Measurements from ENCODE around the gene REPS1. TPM values are rescaled to one million over a fixed set of nuclear protein-coding genes. Genes with fewer than 3 reads are reported as not detected.
A peak's percentile ranks its signal among the peaks of the same experiment; 100 is the strongest.
"Not testable (repeated sequence)": the region's sequence is repeated elsewhere in the genome, so short reads cannot be mapped to it uniquely, and the experiment has no call there.

Gene REPS1
- total RNA-seq, 2 experiments from 2014 or later, result 41.9 to 45.6 TPM

- H3K36me3 Mint-ChIP-seq (ENCODE audit: low read depth); DNase-seq; POLR2A ChIA-PET; H3K27ac Mint-ChIP-seq; H3K27me3 Mint-ChIP-seq; CTCF ChIA-PET; H3K4me1 Mint-ChIP-seq; H3K4me3 Mint-ChIP-seq; H3K9me3 Mint-ChIP-seq: not testable (repeated sequence)
These were observed 5.4 kb upstream of the REPS1 start for GRCh38 chr6:138993410-138993809.

GRCh38 chr6:138992965-138993364 lies 4.9 kb upstream of the REPS1 start:
- H3K36me3 Mint-ChIP-seq (ENCODE audit: low read depth); H3K27me3 Mint-ChIP-seq; H3K27ac Mint-ChIP-seq; CTCF ChIA-PET; H3K4me1 Mint-ChIP-seq; H3K9me3 Mint-ChIP-seq; DNase-seq; POLR2A ChIA-PET; H3K4me3 Mint-ChIP-seq: not testable (repeated sequence)

GRCh38 chr6:138991206-138991605 lies 3.2 kb upstream of the REPS1 start:
- POLR2A ChIA-PET, result no interaction called here
- Mint-ChIP-seq H3K27ac (no peak overlapping the region), H3K4me3 (no peak overlapping the region), H3K4me1 (peaks cover 7% of the 10 kb centered on the region), H3K36me3 (ENCODE audit: low read depth) (no peaks in the 10 kb centered on the region), H3K9me3 (no peaks in the 10 kb centered on the region), H3K27me3 (peaks cover 3% of the 10 kb centered on the region)
- DNase-seq, result no peak
- CTCF ChIA-PET, result interaction anchor here (0.7 to 1.4 kb wide), 2 partner anchors 133 to 141 kb away, joined by 3 to 4 read pairs; no protein-coding TSS in a partner anchor

- no peak for DNase-seq
- Mint-ChIP-seq H3K27ac (no peak overlapping the region), H3K4me1 (peaks cover 7% of the 10 kb centered on the region), H3K9me3 (no peaks in the 10 kb centered on the region), H3K27me3 (peaks cover 3% of the 10 kb centered on the region), H3K36me3 (ENCODE audit: low read depth) (no peaks in the 10 kb centered on the region), H3K4me3 (no peak overlapping the region)
- POLR2A ChIA-PET, result interaction anchor here (0.7 to 3.6 kb wide), 6 partner anchors 37 to 385 kb away, joined by 3 to 24 read pairs (median 3); partner anchors contain the start of gene CITED2
- CTCF ChIA-PET, result interaction anchor here (0.5 to 2.0 kb wide), 17 partner anchors 11 to 382 kb away, joined by 3 to 8 read pairs (median 4); no protein-coding TSS in a partner anchor
These were observed 1.3 kb upstream of the REPS1 start for GRCh38 chr6:138989098-138989983.

GRCh38 chr6:138988469-138988834 lies 399 bp upstream of the REPS1 start:
- CTCF ChIA-PET, result interaction anchor here (0.7 to 2.0 kb wide), 14 partner anchors 12 to 184 kb away, joined by 3 to 8 read pairs (median 4); no protein-coding TSS in a partner anchor

GRCh38 chr6:138987080-138987642 lies 892 bp downstream of the REPS1 start:
- Mint-ChIP-seq H3K9me3 (no peaks in the 10 kb centered on the region), H3K27ac (peak overlapping the region; percentile 69), H3K36me3 (ENCODE audit: low read depth) (no peaks in the 10 kb centered on the region), H3K4me1 (peaks cover 7% of the 10 kb centered on the region), H3K27me3 (no peaks in the 10 kb centered on the region), H3K4me3 (peak overlapping the region; percentile 82)
- ChIA-PET CTCF (interaction anchor here (0.8 to 1.8 kb wide), 4 partner anchors 10 to 377 kb away, joined by 3 to 7 read pairs (median 5); no protein-coding TSS in a partner anchor), POLR2A (interaction anchor here (0.8 to 3.6 kb wide), 23 partner anchors 10 to 544 kb away, joined by 3 to 24 read pairs (median 4); partner anchors contain the start of genes ABRACL, CCDC28A and CITED2)
- DNase-seq, result no peak

More at GRCh38 chr6:138988469-138988834, 399 bp upstream of the REPS1 start:
- POLR2A ChIA-PET, result interaction anchor here (0.8 to 3.6 kb wide), 6 partner anchors 37 to 386 kb away, joined by 3 to 24 read pairs (median 10); partner anchors contain the start of genes ABRACL and CITED2
- peak overlapping the region; percentile 88 for H3K4me3 Mint-ChIP-seq
- H3K4me1 Mint-ChIP-seq, result peaks cover 7% of the 10 kb centered on the region
- no peak for DNase-seq
- no peaks in the 10 kb centered on the region for H3K36me3 Mint-ChIP-seq (ENCODE audit: low read depth)
- peaks cover 2% of the 10 kb centered on the region for H3K27me3 Mint-ChIP-seq
- no peaks in the 10 kb centered on the region for H3K9me3 Mint-ChIP-seq
- H3K27ac Mint-ChIP-seq, result peak overlapping the region; percentile 88

- CTCF ChIA-PET, result interaction anchor here (1.4 to 1.8 kb wide), 3 partner anchors 10 to 378 kb away, joined by 3 to 7 read pairs (median 6); no protein-coding TSS in a partner anchor
- POLR2A ChIA-PET, result interaction anchor here (0.6 to 3.6 kb wide), 19 partner anchors 10 to 389 kb away, joined by 3 to 24 read pairs (median 3); partner anchors contain the start of genes ABRACL, CCDC28A and CITED2
- Mint-ChIP-seq H3K4me1 (peaks cover 8% of the 10 kb centered on the region), H3K27ac (peak overlapping the region; percentile 55), H3K36me3 (ENCODE audit: low read depth) (no peaks in the 10 kb centered on the region), H3K27me3 (no peaks in the 10 kb centered on the region), H3K9me3 (no peaks in the 10 kb centered on the region), H3K4me3 (peak overlapping the region; percentile 82)
- DNase-seq, result no peak
These were observed 1.5 kb downstream of the REPS1 start for GRCh38 chr6:138986578-138986977.

- Mint-ChIP-seq H3K4me3 (no peak overlapping the region), H3K4me1 (peaks cover 10% of the 10 kb centered on the region), H3K36me3 (ENCODE audit: low read depth) (peaks cover 3% of the 10 kb centered on the region), H3K27ac (no peak overlapping the region), H3K27me3 (no peaks in the 10 kb centered on the region), H3K9me3 (no peaks in the 10 kb centered on the region)
- CTCF ChIA-PET, result interaction anchor here (1.3 kb wide), 1 partner anchor 165 kb away, joined by 5 read pairs; no protein-coding TSS in a partner anchor
- POLR2A ChIA-PET, result no interaction called here
- DNase-seq, result no peak
These were observed 6.6 kb downstream of the REPS1 start for GRCh38 chr6:138981416-138981815.

GRCh38 chr6:138979813-138980668 lies 8.0 kb downstream of the REPS1 start:
- no peak overlapping the region for H3K4me3 Mint-ChIP-seq
- CTCF ChIA-PET, result no interaction called here

GRCh38 chr6:138979365-138979764 lies 8.7 kb downstream of the REPS1 start:
- CTCF ChIA-PET, result no interaction called here

More at GRCh38 chr6:138979813-138980668, 8.0 kb downstream of the REPS1 start:
- H3K36me3 Mint-ChIP-seq (ENCODE audit: low read depth), result peaks cover 3% of the 10 kb centered on the region
- peaks cover 12% of the 10 kb centered on the region for H3K4me1 Mint-ChIP-seq
- no peaks in the 10 kb centered on the region for H3K27me3 Mint-ChIP-seq
- H3K9me3 Mint-ChIP-seq, result no peaks in the 10 kb centered on the region
- no peak overlapping the region for H3K27ac Mint-ChIP-seq
- DNase-seq, result no peak
- POLR2A ChIA-PET, result no interaction called here

GRCh38 chr6:138978229-138978628 lies 9.8 kb downstream of the REPS1 start:
- Mint-ChIP-seq H3K36me3 (ENCODE audit: low read depth) (peaks cover 3% of the 10 kb centered on the region), H3K4me1 (peaks cover 14% of the 10 kb centered on the region), H3K9me3 (no peaks in the 10 kb centered on the region), H3K4me3 (no peak overlapping the region), H3K27me3 (no peaks in the 10 kb centered on the region), H3K27ac (no peak overlapping the region)
- no peak for DNase-seq
- ChIA-PET CTCF (no interaction called here), POLR2A (no interaction called here)

More at GRCh38 chr6:138979365-138979764, 8.7 kb downstream of the REPS1 start:
- H3K4me3 Mint-ChIP-seq, result no peak overlapping the region
- DNase-seq, result no peak
- H3K4me1 Mint-ChIP-seq, result peaks cover 14% of the 10 kb centered on the region
- POLR2A ChIA-PET, result no interaction called here
- peaks cover 3% of the 10 kb centered on the region for H3K36me3 Mint-ChIP-seq (ENCODE audit: low read depth)
- no peak overlapping the region for H3K27ac Mint-ChIP-seq
- no peaks in the 10 kb centered on the region for H3K27me3 Mint-ChIP-seq
- H3K9me3 Mint-ChIP-seq, result no peaks in the 10 kb centered on the region

GRCh38 chr6:138977646-138978167 lies 10.3 kb downstream of the REPS1 start:
- H3K27ac Mint-ChIP-seq, result no peak overlapping the region
- ChIA-PET POLR2A (interaction anchor here (2.2 kb wide), 1 partner anchor 8 kb away, joined by 9 read pairs; no protein-coding TSS in a partner anchor), CTCF (interaction anchor here (0.5 to 1.3 kb wide), 2 partner anchors 9 to 171 kb away, joined by 3 to 6 read pairs; no protein-coding TSS in a partner anchor)
- H3K4me3 Mint-ChIP-seq, result no peak overlapping the region
- H3K27me3 Mint-ChIP-seq, result no peaks in the 10 kb centered on the region
- DNase-seq, result no peak
- peaks cover 17% of the 10 kb centered on the region for H3K4me1 Mint-ChIP-seq
- peaks cover 3% of the 10 kb centered on the region for H3K36me3 Mint-ChIP-seq (ENCODE audit: low read depth)
- no peaks in the 10 kb centered on the region for H3K9me3 Mint-ChIP-seq

Measured in activated CD4-positive, alpha-beta memory T cell treated with anti-CD3 and anti-CD28 coated beads, Interleukin-2, amount 10 ng/mL, durations not matched to agents 7 days and 5 days (primary cell).